Astrocyte (in vitro differentiated cells and primary cell): ENCODE data around the gene HBA1.

Experiments used
- CTCF ChIP-seq: IDR thresholded peaks from 2 replicates; pipeline ENCODE4 v1.5.1; 2011; ENCODE audit warnings: low read depth, mild to moderate bottlenecking, inconsistent platforms, low read length, moderate library complexity; ENCODE audit not compliant: insufficient read depth
- EZH2 ChIP-seq: IDR thresholded peaks from 2 replicates; pipeline ENCODE4 v1.6.1; 2012; ENCODE audit warnings: mild to moderate bottlenecking, low read length, inconsistent platforms; ENCODE audit not compliant: insufficient read depth

- TF ChIP-seq CTCF = no peak
- TF ChIP-seq EZH2 = no peak
Observed at GRCh38 chr16:155031-155398, 21.5 kb upstream of the HBA1 start.
